IMR-90 (cell line): Measurements from ENCODE around the gene OR13D1. TPM values are rescaled to one million over a fixed set of nuclear protein-coding genes. Genes with fewer than 3 reads are reported as not detected.

ENCODE experiments used
- ATAC-seq: fragments of 200-7000 bp; cut with Tn5 transposase; 2 replicates; pipeline ENCODE4 v1.9.1; 2020; ENCODE audit warnings: low read depth, mild to moderate bottlenecking, moderate library complexity
- BruUV-seq: library from RNA; stranded (reverse); fragments of 400-500 nt; replicated peaks from 2 replicates; lab custom pipeline; 2021; lab: Mats Ljungman, UMichigan
- CTCF ChIA-PET: fragments of 300-600 bp; formaldehyde crosslinking; extraction: SDS; loops from one replicate; lab custom pipeline; 2021; ENCODE audit warnings: antibody characterized with exemption; lab: Yijun Ruan, JAX
- POLR2A ChIA-PET: fragments of 300-600 bp; sonication (Branson Sonifier 250); formaldehyde crosslinking; loops from one replicate; lab custom pipeline; 2022; ENCODE audit warnings: antibody characterized with exemption; ENCODE audit not compliant: unreplicated experiment; lab: Charles Lee
- DNase-seq: peaks from one replicate; pipeline ENCODE4 v3.0.0; 2013
- H2AFZ ChIP-seq: replicated peaks from 2 replicates; pipeline ENCODE3; 2013; ENCODE audit warnings: low read length, mild to moderate bottlenecking; ENCODE audit not compliant: poor library complexity
- H2AK5ac ChIP-seq: 2 replicates; pipeline ENCODE4 v1.6.1; 2013; ENCODE audit warnings: low read depth, low read length, inconsistent platforms
- H2AK9ac ChIP-seq: replicated peaks from 2 replicates; pipeline ENCODE3; 2013; ENCODE audit warnings: mild to moderate bottlenecking, low read depth, low read length, moderate library complexity; ENCODE audit not compliant: poor library complexity
- H2BK120ac ChIP-seq: 2 replicates; pipeline ENCODE4 v1.6.1; 2013; ENCODE audit warnings: low read depth, low read length, inconsistent platforms
- H2BK15ac ChIP-seq: 3 replicates; pipeline ENCODE4 v1.6.1; 2013; ENCODE audit warnings: low read depth, low read length, inconsistent platforms
- H2BK20ac ChIP-seq: 2 replicates; pipeline ENCODE4 v1.6.1; 2013; ENCODE audit warnings: low read depth, mild to moderate bottlenecking, inconsistent platforms, low read length, moderate library complexity
- H2BK5ac ChIP-seq: 2 replicates; pipeline ENCODE4 v1.6.1; 2013; ENCODE audit warnings: mild to moderate bottlenecking, low read depth, low read length, inconsistent platforms; ENCODE audit not compliant: poor library complexity, severe bottlenecking
- H3K14ac ChIP-seq: replicated peaks from 2 replicates; pipeline ENCODE4 v1.6.1; 2013; ENCODE audit warnings: low read depth, low read length, inconsistent platforms
- H3K18ac ChIP-seq: 2 replicates; pipeline ENCODE4 v1.6.1; 2013; ENCODE audit warnings: low read depth, low read length, control low read depth
- H3K23ac ChIP-seq: 2 replicates; pipeline ENCODE4 v1.6.1; 2013; ENCODE audit warnings: low read depth, low read length, inconsistent platforms
- H3K27ac ChIP-seq: 2 replicates; pipeline ENCODE4 v1.5.1; 2013; ENCODE audit warnings: mild to moderate bottlenecking, control low read depth, low read length; ENCODE audit not compliant: insufficient read depth
- H3K27me3 ChIP-seq: 2 replicates; pipeline ENCODE4 v1.6.1; 2013; ENCODE audit warnings: low read length; ENCODE audit not compliant: control insufficient read depth, insufficient read depth
- H3K36me3 ChIP-seq: 2 replicates; pipeline ENCODE4 v1.6.1; 2013; ENCODE audit warnings: low read length, mixed read lengths; ENCODE audit not compliant: control insufficient read depth, insufficient read depth
- H3K4ac ChIP-seq: 2 replicates; pipeline ENCODE4 v1.6.1; 2013; ENCODE audit warnings: low read depth, low read length, inconsistent platforms
- H3K4me1 ChIP-seq: 2 replicates; pipeline ENCODE4 v1.6.1; 2013; ENCODE audit warnings: low read length, mixed read lengths; ENCODE audit not compliant: control insufficient read depth, insufficient read depth
- H3K4me2 ChIP-seq: 2 replicates; pipeline ENCODE4 v1.6.1; 2013; ENCODE audit warnings: low read depth, mild to moderate bottlenecking, control low read depth, low read length, moderate library complexity
- H3K4me3 ChIP-seq: 2 replicates; pipeline ENCODE4 v1.5.1; 2013; ENCODE audit warnings: low read depth, mild to moderate bottlenecking, control low read depth, low read length, moderate library complexity; ENCODE audit not compliant: insufficient read depth
- H3K56ac ChIP-seq: 2 replicates; pipeline ENCODE4 v1.6.1; 2013; ENCODE audit warnings: low read length, inconsistent platforms; ENCODE audit not compliant: insufficient read depth; ENCODE audit errors: extremely low read depth
- H3K79me1 ChIP-seq, 2 experiments: 2 replicates each; pipeline ENCODE4 v1.6.1; 2013; ENCODE audit warnings: low read length in 2 of 2, inconsistent platforms in 1 of 2, low read depth in 1 of 2
- H3K9ac ChIP-seq: 2 replicates; pipeline ENCODE4 v1.6.1; 2013; ENCODE audit warnings: low read depth, low read length, control low read depth
- H3K9me1 ChIP-seq: 2 replicates; pipeline ENCODE4 v1.6.1; 2013; ENCODE audit warnings: low read length, inconsistent platforms; ENCODE audit not compliant: insufficient read depth
- H3K9me3 ChIP-seq: 2 replicates; pipeline ENCODE4 v1.6.1; 2013; ENCODE audit warnings: low read length; ENCODE audit not compliant: control insufficient read depth, insufficient read depth
- H4K20me1 ChIP-seq: 2 replicates; pipeline ENCODE4 v1.6.1; 2013; ENCODE audit warnings: low read length, inconsistent platforms; ENCODE audit not compliant: insufficient read depth
- H4K5ac ChIP-seq: 2 replicates; pipeline ENCODE4 v1.6.1; 2013; ENCODE audit warnings: mild to moderate bottlenecking, low read depth, low read length, control low read depth
- H4K8ac ChIP-seq, 2 experiments: 2 replicates each; pipeline ENCODE4 v1.6.1; 2013; ENCODE audit warnings: low read depth in 2 of 2, low read length in 2 of 2, control low read depth in 1 of 2, inconsistent platforms in 1 of 2
- H4K91ac ChIP-seq: 2 replicates; pipeline ENCODE4 v1.6.1; 2013; ENCODE audit warnings: low read depth, low read length, inconsistent platforms; ENCODE audit not compliant: insufficient read depth
- BHLHE40 ChIP-seq: fragments of 150-350 bp; IDR thresholded peaks from 2 replicates; pipeline ENCODE4 v1.6.1; 2016; ENCODE audit warnings: mild to moderate bottlenecking, low read depth, low read length
- CEBPB ChIP-seq: IDR thresholded peaks from 2 replicates; pipeline ENCODE4 v1.6.1; 2012; ENCODE audit warnings: low read depth, low read length, improper control_type of control experiment
- CHD1 ChIP-seq: IDR thresholded peaks from 2 replicates; pipeline ENCODE4 v1.6.1; 2012; ENCODE audit warnings: low read depth, low read length, improper control_type of control experiment
- FOS ChIP-seq: fragments of 150-350 bp; IDR thresholded peaks from 2 replicates; pipeline ENCODE4 v1.6.1; 2016; ENCODE audit warnings: low read depth, low read length
- MAFK ChIP-seq: IDR thresholded peaks from 2 replicates; pipeline ENCODE4 v1.6.1; 2012; ENCODE audit warnings: low read depth, low read length, improper control_type of control experiment
- NFE2L2 ChIP-seq: fragments of 150-350 bp; IDR thresholded peaks from 2 replicates; pipeline ENCODE4 v1.6.1; 2016; ENCODE audit warnings: low read depth, mild to moderate bottlenecking, low read length
- POLR2A ChIP-seq: IDR thresholded peaks from 2 replicates; pipeline ENCODE4 v1.6.1; 2012; ENCODE audit warnings: mild to moderate bottlenecking, low read depth, low read length
- RCOR1 ChIP-seq: IDR thresholded peaks from 2 replicates; pipeline ENCODE4 v1.6.1; 2012; ENCODE audit warnings: mild to moderate bottlenecking, low read length, improper control_type of control experiment; ENCODE audit not compliant: insufficient replicate concordance
- SMC3 ChIP-seq: fragments of 150-350 bp; IDR thresholded peaks from 2 replicates; pipeline ENCODE4 v1.6.1; 2016; ENCODE audit warnings: low read depth, mild to moderate bottlenecking, antibody characterized with exemption, low read length, moderate library complexity
- WGBS, 2 experiments: methylation state at CpG; one replicate each; pipeline versions ENCODE4 v1.1.5 to v1.1.7; 2013; ENCODE audit warnings: missing lambda C conversion rate in 2 of 2; ENCODE audit not compliant: insufficient read length in 1 of 2; ENCODE audit errors: extremely low coverage in 2 of 2; 5-methylcytosine and 5-hydroxymethylcytosine counted together
- dilution Hi-C: fragments of 300-500 bp; cut with HindIII; formaldehyde crosslinking; loops from one replicate; pipeline ENCODE4 v1.14.3; 2018; ENCODE audit warnings: low sequenced_read_pairs; ENCODE audit not compliant: unreplicated experiment
- in situ Hi-C: fragments of 300-500 bp; cut with MboI; formaldehyde crosslinking; loops from 3 replicates; pipeline ENCODE4 v1.14.3; 2019; ENCODE audit warnings: low sequenced_read_pairs, inconsistent platforms, mixed read lengths
- intact Hi-C: fragments of 100-400 bp; cut with micrococcal nuclease; formaldehyde crosslinking; loops from 2 replicates; pipeline ENCODE4 v1.10.0; 2022
- polyA plus RNA-seq, 3 experiments: library from polyadenylated mRNA; depleted of rRNA; stranded (reverse); fragments of >200 nt; gene quantifications; 2 replicates each; pipeline ENCODE4 v1.2.3, GENCODE V29; 2012; ENCODE audit warnings: low replicate concordance in 1 of 3
- total RNA-seq: library from RNA; depleted of rRNA; stranded (reverse); fragments of >200 nt; gene quantifications from 2 replicates; pipeline ENCODE4 v1.2.3, GENCODE V29; 2012
- TF ChIP-seq, protein P1 (sequence below): fragments of 150-350 bp; IDR thresholded peaks from 2 replicates; pipeline ENCODE4 v1.6.1; 2017; ENCODE audit warnings: mild to moderate bottlenecking, antibody characterized with exemption, low read length, low read depth
- TF ChIP-seq, protein P2 (sequence below): fragments of 150-350 bp; IDR thresholded peaks from 2 replicates; pipeline ENCODE4 v1.6.1; 2016; ENCODE audit warnings: low read depth, mild to moderate bottlenecking, low read length, moderate library complexity, borderline replicate concordance
- TF ChIP-seq, protein P3 (sequence below): conservative IDR thresholded peaks from 2 replicates; pipeline ENCODE4 v1.5.1; 2012; ENCODE audit warnings: mild to moderate bottlenecking, low read depth, low read length, improper control_type of control experiment

OR13D1 gene
- total and polyA plus RNA-seq, 2 of the 4 experiments (the other 2 are of a cell fraction), result not detected

DNA sequence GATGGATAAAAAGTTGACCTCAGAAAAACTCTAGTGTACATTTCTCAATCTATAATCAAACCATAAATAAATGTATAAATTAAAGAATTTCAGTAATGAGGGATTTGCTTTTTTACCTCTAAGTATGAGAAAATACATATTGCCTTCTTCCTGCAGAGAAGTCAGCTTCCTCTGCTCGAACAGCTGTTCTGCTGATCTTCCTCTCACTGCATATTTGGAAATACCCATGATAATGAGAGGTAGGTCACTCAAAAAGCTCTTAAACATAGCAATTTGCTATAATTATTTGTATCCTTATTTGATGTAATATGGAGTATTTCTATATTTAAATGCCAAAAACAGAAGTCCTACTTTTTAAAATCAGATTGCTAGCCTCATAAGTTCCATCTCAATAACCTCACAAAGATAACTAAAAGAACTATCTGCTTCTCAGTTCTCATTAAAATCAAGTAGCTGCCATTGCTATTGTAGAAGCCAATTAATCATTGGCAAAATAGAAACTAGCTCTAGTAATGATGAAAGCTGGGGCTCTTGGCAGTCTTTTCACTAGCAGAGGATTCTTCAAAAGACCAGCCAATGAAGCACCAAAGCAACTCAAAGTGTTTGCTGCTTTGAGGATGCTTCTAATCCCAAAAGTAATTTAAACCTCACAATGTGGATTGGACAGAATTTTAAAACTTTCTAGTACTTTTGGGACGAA, 35.7 kb upstream of the OR13D1 start:
- Histone ChIP-seq H2BK120ac (no peak overlapping the region), H3K9me1 (no peaks in the 10 kb centered on the region), H4K20me1 (no peaks in the 10 kb centered on the region), H3K23ac (no peak overlapping the region), H3K9ac (no peak overlapping the region), H2BK5ac (no peak overlapping the region), H2AK5ac (no peak overlapping the region), H3K4me2 (no peak overlapping the region), H3K36me3 (no peaks in the 10 kb centered on the region), H3K4me3 (no peak overlapping the region), H4K91ac (no peak overlapping the region), H3K14ac (no peak overlapping the region), H2BK15ac (no peak overlapping the region), H2AFZ (no peak overlapping the region), H4K5ac (no peak overlapping the region), H3K4me1 (no peaks in the 10 kb centered on the region), H3K4ac (no peak overlapping the region), H3K18ac (no peak overlapping the region), H3K27me3 (no peaks in the 10 kb centered on the region), H3K9me3 (no peaks in the 10 kb centered on the region), H4K8ac (no peak overlapping the region), H3K27ac (no peak overlapping the region), H3K79me1 (no peaks in the 10 kb centered on the region), H2BK20ac (no peak overlapping the region), H3K56ac (no peak overlapping the region), H2AK9ac (no peak overlapping the region)
- ATAC-seq (no peak), DNase-seq (no peak)
- BruUV-seq, result no TSS peak
- in situ Hi-C loops (no loop called here), dilution Hi-C loops (no loop called here), intact Hi-C loops (no loop called here)
- WGBS, 2 experiments, result no CpG with 5 or more reads among the region's 2 CpGs
- TF ChIP-seq BHLHE40, result no peak
- TF ChIP-seq, protein P1, sequence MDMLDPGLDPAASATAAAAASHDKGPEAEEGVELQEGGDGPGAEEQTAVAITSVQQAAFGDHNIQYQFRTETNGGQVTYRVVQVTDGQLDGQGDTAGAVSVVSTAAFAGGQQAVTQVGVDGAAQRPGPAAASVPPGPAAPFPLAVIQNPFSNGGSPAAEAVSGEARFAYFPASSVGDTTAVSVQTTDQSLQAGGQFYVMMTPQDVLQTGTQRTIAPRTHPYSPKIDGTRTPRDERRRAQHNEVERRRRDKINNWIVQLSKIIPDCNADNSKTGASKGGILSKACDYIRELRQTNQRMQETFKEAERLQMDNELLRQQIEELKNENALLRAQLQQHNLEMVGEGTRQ, result no peak
- TF ChIP-seq MAFK, result no peak
- TF ChIP-seq, protein P2, sequence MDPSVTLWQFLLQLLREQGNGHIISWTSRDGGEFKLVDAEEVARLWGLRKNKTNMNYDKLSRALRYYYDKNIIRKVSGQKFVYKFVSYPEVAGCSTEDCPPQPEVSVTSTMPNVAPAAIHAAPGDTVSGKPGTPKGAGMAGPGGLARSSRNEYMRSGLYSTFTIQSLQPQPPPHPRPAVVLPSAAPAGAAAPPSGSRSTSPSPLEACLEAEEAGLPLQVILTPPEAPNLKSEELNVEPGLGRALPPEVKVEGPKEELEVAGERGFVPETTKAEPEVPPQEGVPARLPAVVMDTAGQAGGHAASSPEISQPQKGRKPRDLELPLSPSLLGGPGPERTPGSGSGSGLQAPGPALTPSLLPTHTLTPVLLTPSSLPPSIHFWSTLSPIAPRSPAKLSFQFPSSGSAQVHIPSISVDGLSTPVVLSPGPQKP, result no peak
- no peak for TF ChIP-seq CEBPB
- TF ChIP-seq NFE2L2, result no peak
- TF ChIP-seq, protein P3, sequence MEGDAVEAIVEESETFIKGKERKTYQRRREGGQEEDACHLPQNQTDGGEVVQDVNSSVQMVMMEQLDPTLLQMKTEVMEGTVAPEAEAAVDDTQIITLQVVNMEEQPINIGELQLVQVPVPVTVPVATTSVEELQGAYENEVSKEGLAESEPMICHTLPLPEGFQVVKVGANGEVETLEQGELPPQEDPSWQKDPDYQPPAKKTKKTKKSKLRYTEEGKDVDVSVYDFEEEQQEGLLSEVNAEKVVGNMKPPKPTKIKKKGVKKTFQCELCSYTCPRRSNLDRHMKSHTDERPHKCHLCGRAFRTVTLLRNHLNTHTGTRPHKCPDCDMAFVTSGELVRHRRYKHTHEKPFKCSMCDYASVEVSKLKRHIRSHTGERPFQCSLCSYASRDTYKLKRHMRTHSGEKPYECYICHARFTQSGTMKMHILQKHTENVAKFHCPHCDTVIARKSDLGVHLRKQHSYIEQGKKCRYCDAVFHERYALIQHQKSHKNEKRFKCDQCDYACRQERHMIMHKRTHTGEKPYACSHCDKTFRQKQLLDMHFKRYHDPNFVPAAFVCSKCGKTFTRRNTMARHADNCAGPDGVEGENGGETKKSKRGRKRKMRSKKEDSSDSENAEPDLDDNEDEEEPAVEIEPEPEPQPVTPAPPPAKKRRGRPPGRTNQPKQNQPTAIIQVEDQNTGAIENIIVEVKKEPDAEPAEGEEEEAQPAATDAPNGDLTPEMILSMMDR, result no peak
- no peak for TF ChIP-seq POLR2A
- TF ChIP-seq SMC3, result no peak
- no peak for TF ChIP-seq RCOR1
- TF ChIP-seq CHD1, result no peak
- TF ChIP-seq FOS, result no peak
- CTCF ChIA-PET, result no interaction called here
- POLR2A ChIA-PET, result no interaction called here
